Femur (tissue), 1 donor: Measurements from ENCODE around the gene INPP5D.
"Not testable (repeated sequence)": the region's sequence is repeated elsewhere in the genome, so short reads cannot be mapped to it uniquely, and the experiment has no call there.

ENCODE experiments used
- DNase-seq: peaks from one replicate; pipeline ENCODE4 v3.0.0-alpha.2; 2017

INPP5D gene

GRCh38 chr2:233032551-233033320, 27.4 kb upstream of the INPP5D start, which contains the start of gene NEU2:
Gene NEU2, plus strand, starts transcription at chr2:233032672. Its CDS starts 0 bp downstream, at chr2:233032672.
- DNase-seq = no peak

DNA sequence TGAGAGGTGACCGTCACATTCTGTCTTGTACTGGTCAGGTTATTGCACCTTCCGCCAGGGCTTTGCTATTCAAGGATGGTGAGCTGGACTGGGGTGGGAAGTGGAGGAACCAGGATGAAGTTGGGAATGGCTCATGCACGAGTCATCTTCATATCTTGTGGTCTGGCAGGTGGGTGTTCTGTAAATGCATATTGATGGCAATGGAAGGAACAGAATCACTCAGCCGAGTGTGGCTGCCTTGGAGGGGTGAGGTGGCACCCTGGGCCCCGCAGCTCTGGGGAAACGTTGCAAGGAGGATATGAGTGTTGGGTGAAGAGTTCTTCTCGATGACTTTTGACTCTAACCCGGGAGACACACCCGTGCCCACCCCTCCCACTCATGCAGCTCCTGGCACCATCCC, 26.5 kb upstream of the INPP5D start:
- DNase-seq = no peak

- no peak for DNase-seq
These were observed 25.9 kb upstream of the INPP5D start for GRCh38 chr2:233034091-233034882.

DNA sequence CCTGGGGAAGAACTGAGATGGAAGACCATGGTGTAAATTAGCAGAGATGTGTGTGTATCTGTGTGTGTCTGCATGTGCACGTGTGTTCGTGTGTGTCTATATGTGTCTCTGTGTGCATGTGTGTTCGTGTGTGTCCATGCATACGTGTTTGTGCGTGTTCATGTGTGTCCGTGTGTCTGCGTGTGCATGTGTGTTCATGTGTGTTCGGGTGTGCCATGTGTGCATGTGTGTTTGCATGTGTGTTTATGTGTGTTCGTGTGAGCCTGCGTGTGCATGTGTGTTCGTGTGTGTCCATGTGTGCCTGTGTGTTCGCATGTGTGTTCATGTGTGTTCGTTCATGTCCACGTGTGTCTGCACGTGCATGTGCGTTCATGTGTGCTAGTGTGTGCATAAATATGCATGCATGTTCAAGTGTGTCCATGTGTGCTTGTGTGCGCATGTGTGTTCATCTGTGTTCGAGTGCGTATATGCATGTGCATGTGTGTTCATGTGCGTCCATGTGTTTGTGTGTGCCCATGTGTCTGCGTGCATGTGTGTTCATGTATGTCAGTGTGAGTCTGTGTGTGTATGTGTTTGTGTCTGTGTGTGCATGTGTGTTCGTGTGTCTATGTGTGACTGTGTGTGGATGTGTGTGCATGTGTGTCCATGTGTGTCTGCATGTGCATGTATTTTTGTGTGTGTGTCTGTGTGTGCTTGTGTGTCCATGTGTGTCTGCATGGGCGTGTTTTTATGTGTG, 24.5 kb upstream of the INPP5D start:
- DNase-seq = no peak

- no peak for DNase-seq
These were observed 23.8 kb upstream of the INPP5D start for GRCh38 chr2:233036162-233036838.

GRCh38 chr2:233037078-233037477, 23.1 kb upstream of the INPP5D start:
- DNase-seq = no peak

DNA sequence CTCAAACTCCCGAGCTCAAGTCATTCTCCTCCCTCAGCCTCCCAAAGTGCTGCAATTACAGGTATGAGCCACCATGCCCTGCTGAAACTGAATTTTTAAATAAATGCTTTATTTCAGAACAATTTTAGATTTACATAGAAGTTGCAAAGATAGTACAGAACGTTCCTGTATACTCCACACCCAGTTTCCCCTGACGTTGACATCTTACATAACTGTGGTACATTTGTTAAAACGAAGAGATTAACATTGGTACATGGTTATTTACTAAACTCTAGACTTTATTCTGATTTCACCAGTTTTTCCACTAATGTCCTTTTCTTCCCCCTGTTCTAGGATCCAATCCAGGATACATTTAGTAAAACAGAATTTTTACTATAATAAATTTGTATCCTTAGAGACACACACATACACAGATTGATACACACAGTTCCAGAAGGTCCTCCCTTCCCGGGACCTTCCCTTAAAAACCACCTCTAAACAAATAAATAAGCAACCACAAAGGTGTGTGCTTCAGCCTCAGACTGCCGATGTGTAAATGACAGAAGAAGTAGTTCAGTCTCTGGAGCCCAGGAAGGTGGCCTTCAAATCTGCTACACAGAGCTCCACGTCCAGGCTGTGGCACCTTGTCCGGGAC, 20.8 kb upstream of the INPP5D start:
- DNase-seq = no peak

GRCh38 chr2:233039846-233040530, 20.2 kb upstream of the INPP5D start:
- no peak for DNase-seq

GRCh38 chr2:233040571-233040970, 19.6 kb upstream of the INPP5D start:
- no peak for DNase-seq

GRCh38 chr2:233041722-233042323, 18.3 kb upstream of the INPP5D start:
- no peak for DNase-seq

- DNase-seq = no peak
These were observed 17.6 kb upstream of the INPP5D start for GRCh38 chr2:233042549-233042948.

DNA sequence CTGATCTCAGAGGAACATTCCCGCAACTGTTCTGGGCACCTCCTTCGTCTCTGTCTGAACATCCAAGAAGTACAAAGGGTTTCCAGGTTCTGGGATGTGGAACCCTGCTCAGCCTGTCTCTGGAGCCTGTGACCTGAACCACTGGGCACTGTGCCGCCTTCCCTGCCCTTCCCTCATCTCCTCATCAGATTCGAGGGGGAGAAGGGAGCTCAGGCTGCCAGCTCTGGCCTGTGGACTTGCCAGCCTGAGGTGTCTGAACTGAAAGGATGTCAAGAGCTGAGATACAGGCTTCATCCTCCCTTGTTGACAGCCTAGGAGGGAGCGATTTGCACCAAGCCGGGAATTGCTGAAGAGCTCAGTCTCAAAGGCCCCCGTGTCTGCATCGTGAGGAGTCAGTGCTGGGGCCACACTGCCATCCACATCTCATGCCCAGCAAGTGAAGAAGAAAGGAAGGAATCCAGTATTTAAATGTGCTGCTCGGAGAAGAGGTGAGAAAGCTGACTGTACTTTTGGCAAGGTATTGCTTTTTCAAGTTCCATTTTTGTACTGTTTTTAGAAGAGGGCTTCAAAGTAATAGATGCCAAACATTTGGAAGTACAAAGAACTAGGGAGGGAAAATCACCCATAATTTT, 15.1 kb upstream of the INPP5D start:
- no peak for DNase-seq

DNA sequence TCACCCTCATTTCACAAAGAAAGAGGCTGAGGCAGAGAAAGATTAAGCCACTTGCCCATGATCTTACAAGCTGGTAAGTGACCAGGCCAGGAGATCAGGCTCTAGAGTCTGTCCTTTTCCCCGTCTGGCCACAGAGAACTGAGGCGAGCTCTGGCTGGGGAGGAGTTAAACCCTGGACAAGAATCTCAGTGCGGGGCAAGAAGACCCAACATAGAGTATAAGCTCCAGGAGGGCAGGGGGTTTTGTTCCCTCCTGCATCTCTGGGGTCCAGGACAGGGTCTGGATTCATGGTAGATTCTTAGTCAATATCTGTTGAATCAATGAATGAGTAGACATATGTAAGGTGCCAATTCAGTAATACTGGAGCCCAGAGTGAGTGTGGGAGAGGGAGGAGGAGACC, 12.9 kb upstream of the INPP5D start:
- no peak for DNase-seq

- no peak for DNase-seq
These were observed 12.5 kb upstream of the INPP5D start for GRCh38 chr2:233047667-233048066.

DNA sequence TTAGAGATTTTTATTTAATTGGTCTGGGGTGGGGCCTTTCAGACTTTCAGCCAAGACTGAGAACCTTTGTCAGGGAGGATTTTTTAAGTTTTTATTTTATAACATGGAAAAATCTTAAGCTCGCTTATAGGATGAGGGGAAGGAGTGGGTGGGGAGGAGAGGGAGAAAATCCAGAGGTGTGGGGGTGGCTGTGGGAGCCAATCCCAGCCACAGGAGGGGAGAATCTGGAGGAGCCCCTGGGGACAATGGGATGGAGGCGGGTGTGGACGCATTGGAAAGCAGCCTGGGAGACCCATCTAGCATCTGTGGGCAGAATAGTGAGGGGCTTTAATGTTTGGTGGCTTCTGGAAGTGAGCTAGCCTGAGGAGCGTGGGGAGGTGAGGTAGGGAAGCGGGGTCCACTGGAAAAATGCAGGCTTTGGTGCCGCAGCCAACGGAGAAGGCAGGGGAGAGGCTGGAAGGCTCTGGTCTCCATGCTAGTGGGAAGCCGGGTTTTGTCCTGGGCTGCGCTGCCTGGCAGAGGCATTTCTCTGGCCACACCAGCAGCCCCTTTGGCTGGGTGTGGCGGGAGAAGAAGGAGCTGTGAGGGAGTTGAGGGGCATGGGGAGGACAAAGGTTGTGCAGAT, 11.5 kb upstream of the INPP5D start:
- no peak for DNase-seq

DNA sequence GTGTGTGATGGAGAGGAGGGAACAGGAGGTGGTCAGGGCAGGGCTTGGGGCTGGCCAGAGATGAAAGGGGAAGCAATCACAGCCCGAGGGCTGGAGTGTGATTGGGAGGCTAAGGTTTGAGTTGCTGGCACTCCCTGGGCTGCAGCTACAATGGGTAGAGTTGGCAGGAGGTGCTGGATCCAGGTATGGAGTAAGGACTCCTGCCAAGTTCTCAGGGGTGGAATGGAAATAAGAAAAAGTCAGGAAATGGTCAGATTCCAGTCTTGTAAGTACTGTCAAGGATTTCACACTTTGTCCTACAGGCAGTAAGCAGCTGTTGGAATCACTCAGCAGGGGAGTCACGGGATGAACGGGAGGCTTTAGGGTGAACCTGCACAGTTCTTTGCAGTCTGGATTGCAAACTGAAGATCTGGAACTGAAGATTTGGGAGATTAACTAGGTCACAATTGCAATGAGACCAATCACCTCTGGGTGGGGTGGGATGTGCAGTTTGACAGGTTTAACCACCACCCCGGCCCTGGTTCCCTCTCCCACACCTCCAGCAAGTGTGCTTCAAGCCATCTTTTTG, 10.9 kb upstream of the INPP5D start:
- no peak for DNase-seq

GRCh38 chr2:233051241-233052149, 8.6 kb upstream of the INPP5D start:
- peak; percentile 87 for DNase-seq

DNA sequence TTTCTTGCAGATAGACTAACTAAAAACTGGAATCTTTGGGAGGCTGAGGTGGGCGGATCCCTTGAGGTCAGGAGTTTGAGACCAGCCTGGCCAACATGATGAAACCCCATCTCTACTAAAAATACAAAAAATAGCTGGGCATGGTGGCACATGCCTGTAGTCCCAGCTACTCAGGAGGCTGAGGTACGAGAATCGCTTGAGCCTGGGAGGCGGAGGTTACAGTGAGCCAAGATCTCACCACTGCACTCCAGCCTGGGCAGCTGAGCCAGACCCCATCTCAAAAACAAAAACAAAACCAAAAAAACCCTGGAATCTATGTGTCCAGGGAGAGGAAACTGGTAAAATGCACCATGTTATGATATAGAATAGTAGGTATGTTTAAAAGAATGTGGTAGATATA, 7.6 kb upstream of the INPP5D start:
- DNase-seq = not testable (repeated sequence)
